HG02870 (cell line): ENCODE measurements around the gene PPIL1.
"Not testable (repeated sequence)": the region's sequence is repeated elsewhere in the genome, so short reads cannot be mapped to it uniquely, and the experiment has no call there.

ENCODE experiments used
- ATAC-seq: cut with Tn5 transposase; IDR thresholded peaks from one replicate; pipeline ENCODE4 v1.9.1; 2021; ENCODE audit warnings: mild to moderate bottlenecking, moderate library complexity; ENCODE audit not compliant: unreplicated experiment

Gene PPIL1

DNA sequence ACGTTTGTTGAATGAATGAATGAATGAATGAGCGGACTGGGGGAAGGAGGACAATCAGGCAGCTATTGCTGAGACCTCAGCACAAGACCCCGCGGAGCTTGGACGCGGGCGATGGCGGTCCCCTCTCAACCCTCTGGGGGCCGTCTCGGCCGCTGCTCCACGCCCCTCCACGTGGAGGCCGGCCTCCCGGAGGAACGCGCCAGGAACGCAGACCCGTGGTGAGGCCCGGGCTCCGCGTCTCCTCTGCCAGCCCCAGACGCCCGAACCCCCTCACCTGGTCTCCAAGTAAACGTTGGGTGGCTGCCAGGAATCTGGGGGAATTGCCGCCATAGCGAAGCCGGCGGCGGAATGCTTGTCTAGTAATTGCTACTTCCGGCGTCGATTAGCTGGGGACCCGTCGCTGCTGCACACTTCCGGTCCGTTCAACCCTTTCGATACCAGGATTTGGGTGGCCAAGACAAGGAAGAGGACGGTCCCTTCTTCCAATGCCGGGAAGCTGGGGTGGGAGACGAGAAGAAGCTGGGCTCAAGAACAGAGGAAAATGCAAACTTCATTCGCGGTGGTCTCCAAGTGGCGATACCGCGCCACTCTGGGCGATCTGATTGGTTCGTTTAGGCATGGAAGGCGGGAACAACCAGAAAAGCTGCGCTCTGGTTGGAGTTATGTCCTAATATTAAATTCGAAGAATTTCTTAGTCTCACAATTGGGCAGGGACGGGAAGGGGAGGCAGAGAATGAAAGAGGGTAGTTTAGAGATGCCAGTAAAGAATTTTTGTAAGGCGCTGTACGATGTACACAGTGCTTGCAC, at the start of gene PPIL1:
Gene PPIL1, minus strand, starts transcription at position 361 of the 807 bp plus-strand sequence. Its CDS starts 31 bp downstream, at position 330.
- peak; percentile 82 for ATAC-seq

GRCh38 chr6:36924131-36924530, 49.5 kb upstream of the PPIL1 start:
- ATAC-seq, result no peak

- no peak for ATAC-seq
Observed at GRCh38 chr6:36920546-36920945, 45.9 kb upstream of the PPIL1 start.

GRCh38 chr6:36920049-36920448, 45.4 kb upstream of the PPIL1 start:
- ATAC-seq, result no peak

DNA sequence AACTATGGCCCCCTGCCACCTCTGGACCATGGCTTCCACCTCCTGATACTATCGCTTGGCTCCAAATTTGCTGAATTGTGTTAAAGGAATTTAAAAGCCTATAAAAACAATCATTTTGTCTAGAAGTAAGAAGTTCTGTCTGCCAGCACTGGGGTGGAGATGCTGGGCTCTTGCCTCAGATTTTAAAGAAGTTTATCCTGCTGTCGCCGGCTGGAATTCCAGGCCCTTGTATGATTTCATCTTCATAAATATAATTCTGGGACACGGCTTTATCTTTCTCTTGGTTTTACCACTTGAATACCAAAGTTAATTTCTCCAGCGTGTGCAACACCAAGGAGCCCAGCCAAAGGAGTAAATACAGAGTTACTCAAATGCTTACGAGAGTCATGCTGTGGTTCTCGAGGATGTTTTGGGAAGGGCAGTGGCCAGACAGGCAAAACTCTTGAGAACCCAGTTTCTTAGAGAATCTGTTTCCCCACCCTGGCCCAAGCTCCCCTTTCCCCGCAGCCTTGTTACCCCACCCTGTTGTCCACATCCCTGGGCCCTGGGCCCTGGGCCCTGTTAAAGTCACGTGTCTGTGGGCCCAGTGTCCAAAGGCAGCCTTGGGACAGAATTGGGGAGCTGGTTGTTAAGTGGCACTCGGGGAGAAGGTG, 43.1 kb upstream of the PPIL1 start:
- no peak for ATAC-seq

- ATAC-seq, result no peak
Observed at GRCh38 chr6:36916126-36916525, 41.5 kb upstream of the PPIL1 start.

DNA sequence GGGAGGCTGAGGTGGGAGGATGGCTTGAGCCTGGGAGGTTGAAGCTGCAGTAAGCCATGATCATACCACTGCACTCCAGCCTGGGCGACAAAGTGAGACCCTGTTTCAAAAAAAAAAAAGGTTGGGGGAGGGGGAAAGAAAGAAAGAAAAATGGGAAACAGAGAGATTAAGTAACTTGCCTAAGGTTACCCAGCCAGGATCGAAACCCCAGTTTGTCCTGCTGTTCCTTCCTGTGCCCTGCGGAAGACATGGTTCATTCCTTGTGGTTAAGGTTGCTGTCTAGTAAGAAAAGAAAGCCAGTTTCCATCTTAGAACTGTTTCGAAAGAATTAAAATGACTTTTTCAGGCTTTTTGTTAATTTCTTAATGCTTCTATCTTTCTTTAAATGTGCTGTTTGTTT, 41.0 kb upstream of the PPIL1 start:
- ATAC-seq, result no peak

DNA sequence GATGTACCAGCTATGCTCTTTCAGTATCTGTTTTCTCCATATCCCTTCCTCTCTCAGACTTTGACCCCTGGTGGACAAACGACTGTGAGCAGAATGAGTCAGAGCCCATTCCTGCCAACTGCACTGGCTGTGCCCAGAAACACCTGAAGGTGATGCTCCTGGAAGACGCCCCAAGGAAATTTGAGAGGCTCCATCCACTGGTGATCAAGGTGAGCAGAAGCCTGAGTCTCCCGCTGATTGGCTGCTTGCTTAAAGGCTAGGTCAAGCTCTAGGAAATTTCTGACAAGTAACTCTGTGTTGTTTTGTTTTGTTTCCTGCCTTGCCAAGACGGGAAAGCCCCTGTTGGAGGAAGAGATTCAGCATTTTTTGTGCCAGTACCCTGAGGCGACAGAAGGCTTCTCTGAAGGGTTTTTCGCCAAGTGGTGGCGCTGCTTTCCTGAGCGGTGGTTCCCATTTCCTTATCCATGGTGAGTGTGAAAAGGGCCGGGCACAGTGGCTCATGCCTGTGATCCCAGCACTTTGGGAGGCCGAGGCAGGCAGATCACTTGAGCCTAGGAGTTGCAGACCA, 39.7 kb upstream of the PPIL1 start:
- ATAC-seq, result no peak

- no peak for ATAC-seq
Observed at GRCh38 chr6:36913082-36913481, 38.5 kb upstream of the PPIL1 start.

- ATAC-seq, result peak; percentile 83
Observed at GRCh38 chr6:36912586-36912985, 38.0 kb upstream of the PPIL1 start.

DNA sequence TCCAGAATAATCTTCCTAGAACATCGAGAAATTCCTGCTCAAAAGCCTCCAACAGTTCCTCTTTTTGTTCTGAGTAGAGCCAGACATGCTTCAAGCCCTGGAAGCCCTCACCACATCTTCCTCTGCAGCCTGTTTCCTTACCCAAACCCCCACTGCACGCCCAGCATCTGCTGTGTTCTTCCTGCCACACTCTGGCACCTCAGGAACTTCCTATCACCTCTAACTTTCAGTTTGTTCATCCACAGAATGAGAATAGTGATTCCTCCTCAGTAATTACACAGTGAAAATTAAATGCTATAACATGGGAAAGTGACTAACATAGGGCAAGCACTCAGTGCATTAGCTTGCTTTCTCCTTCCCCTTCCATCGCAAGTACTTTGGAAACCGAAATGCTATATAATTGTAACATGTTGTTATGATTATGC, 37.4 kb upstream of the PPIL1 start:
- peak; percentile 22 for ATAC-seq

- no peak for ATAC-seq
Observed at GRCh38 chr6:36908747-36909146, 34.1 kb upstream of the PPIL1 start.

- no peak for ATAC-seq
Observed at GRCh38 chr6:36907781-36908180, 33.2 kb upstream of the PPIL1 start.

DNA sequence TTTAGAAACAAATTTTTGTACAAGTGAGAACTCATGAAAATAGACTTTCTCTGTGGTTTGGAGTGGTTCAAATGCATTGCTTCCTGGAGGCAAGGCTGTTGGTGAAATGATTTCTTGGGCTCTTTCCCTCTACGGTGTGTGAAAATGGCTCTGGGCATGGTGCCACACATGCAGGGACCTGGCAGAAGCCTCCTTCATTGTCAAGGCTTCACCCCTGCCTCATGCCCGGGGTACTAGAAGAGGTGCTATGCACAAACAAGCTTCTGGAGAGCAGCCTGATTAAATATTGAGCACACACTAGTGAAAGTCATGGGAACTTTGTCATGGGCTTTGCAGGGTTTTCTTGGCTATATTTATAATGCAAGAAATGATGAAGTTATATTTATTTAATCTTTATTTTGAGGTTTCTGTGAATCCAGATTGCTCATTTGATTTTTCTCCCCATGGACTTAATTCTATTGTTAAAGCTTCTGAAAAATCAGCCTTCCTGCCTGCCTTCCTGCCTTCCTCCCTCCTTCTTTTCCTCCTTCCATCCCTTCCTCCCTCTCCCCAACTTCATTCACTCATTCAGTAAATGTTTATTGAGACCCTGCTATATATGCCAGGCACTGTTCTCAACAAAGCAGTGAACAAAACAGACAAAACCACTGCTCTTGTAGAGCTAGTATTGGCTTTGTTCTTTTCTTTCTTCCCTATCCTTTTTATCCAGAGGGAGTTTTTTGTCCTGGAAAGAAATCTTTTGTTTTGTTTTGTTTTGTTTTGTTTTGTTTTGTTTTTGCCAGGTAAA, 32.1 kb upstream of the PPIL1 start:
- ATAC-seq, result no peak

DNA sequence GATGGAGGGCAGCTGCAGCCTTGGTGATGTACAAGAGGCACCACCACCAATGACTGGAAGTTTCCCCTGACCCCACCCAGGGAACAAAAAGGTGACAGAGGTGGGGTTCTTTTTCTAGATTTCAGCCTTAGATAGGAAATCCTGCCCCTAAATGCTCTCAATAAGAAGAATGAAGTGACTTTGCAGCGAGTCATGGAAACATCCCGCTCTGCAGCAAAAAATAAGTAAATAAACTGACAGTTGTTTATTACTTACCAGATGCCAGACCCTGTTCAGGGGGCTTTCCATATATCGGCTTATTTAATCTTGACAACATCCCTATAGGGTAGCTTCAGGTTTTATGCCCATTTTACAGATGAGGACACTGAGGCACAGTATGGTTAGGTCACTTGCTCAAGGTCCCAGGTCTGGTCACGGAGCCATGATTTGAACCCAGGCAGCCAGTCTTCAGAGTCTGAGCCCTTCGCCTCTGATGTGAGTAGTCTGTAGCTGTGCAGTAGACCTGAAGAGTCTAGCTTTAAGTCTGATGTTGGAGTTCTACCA, 30.3 kb upstream of the PPIL1 start:
- no peak for ATAC-seq

GRCh38 chr6:36904114-36904513, 29.5 kb upstream of the PPIL1 start:
- ATAC-seq, result no peak

GRCh38 chr6:36897609-36898008, 23.0 kb upstream of the PPIL1 start:
- no peak for ATAC-seq

DNA sequence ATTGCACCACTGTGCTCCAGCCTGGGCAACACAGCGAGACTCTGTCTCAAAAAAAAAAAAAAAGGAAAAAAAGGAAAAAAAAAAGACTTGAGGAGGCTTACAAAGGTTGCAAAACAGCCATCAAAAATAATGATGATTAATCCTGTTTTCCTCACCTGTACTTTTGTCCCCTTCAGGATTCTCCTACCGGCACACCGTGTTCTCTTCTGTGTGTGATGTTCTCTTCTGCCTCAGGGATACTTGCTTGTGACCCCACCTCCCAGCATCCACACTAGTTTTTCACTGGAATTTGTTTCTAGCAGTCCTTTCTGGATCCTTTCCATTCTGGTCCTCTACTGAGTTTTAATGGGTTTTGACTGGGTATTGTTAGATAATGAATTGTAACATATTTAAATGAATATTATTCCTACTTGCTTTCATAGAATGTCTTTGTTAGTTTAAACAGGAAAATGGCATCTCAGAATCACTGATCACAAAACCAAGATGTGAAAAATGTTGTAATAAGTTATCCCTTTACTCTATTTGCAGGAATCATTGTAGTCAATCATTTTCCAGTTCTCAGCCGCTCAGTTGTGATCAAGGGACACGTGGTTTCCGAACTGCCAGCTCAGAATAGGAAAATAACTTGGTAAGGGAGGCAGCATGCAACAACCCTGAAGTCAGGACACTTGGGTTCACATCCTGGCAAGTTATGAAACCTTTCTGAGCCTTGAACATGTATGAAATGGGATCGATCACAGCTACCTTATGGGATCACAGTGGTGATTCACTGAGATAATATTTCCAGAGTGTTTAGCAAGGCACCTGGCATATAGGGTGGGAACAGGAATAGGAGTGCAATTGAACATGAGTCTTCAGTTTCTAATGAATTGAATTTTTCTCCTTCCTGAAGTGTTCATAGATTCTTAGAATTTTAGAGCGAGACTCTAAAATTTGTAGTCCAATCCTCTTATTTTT, 19.7 kb upstream of the PPIL1 start:
- no peak for ATAC-seq

DNA sequence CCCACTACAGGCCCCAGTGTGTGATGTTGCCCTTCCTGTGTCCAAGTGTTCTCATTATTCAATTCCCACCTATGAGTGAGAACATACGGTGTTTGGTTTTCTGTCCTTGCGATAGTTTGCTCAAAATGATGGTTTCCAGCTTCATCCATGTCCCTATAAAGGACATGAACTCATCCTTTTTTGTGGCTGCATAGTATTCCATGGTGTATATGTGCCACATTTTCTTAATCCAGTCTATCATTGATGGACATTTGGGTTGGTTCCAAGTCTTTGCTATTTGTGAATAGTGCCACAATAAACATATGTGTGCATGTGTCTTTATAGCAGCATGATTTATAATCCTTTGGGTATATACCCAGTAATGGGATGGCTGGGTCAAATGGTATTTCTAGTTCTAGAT, 16.6 kb upstream of the PPIL1 start:
- not testable (repeated sequence) for ATAC-seq

- no peak for ATAC-seq
Observed at GRCh38 chr6:36890112-36890663, 15.6 kb upstream of the PPIL1 start.
